Common myeloid progenitor, CD34-positive (primary cell): ENCODE measurements around the gene CCNB2.
"Not testable (repeated sequence)": the region's sequence is repeated elsewhere in the genome, so short reads cannot be mapped to it uniquely, and the experiment has no call there.

Experiments
- CTCF ChIA-PET: fragments of 350-600 bp; sonication (Branson Sonifier 250); formaldehyde crosslinking; loops from one replicate; lab custom pipeline; 2021; ENCODE audit warnings: antibody characterized with exemption; lab: Charles Lee
- POLR2A ChIA-PET: fragments of 350-600 bp; sonication (Branson Sonifier 250); formaldehyde crosslinking; loops from one replicate; lab custom pipeline; 2021; ENCODE audit warnings: antibody characterized with exemption; lab: Charles Lee
- DNase-seq, 3 donors: peaks; one replicate each; pipeline versions ENCODE4 v3.0.0 to v3.0.0-alpha.2; 2013
- H3K27ac ChIP-seq, 2 experiments: 1 replicate in 1 of 2; 2 replicates in 1 of 2; pipeline ENCODE4 v1.7.0; 2013; ENCODE audit warnings: inconsistent platforms in 2 of 2, low read length in 2 of 2, mild to moderate bottlenecking in 2 of 2, low read depth in 1 of 2, moderate library complexity in 1 of 2; ENCODE audit not compliant: severe bottlenecking in 2 of 2, insufficient read depth in 1 of 2, poor library complexity in 1 of 2
- H3K27me3 ChIP-seq, 5 experiments: replicated peaks in 2 of 5; 1 replicate in 3 of 5; 2 replicates in 2 of 5; pipeline versions ENCODE4 v1.6.1 to v1.7.0; 2013; ENCODE audit warnings: low read length in 4 of 5, mild to moderate bottlenecking in 2 of 5, moderate library complexity in 2 of 5, inconsistent platforms in 1 of 5; ENCODE audit not compliant: insufficient read depth in 5 of 5, control insufficient read depth in 4 of 5
- H3K36me3 ChIP-seq, 4 experiments: 1 replicate in 2 of 4; 2 replicates in 2 of 4; pipeline versions ENCODE4 v1.6.1 to v1.7.0; 2013; ENCODE audit warnings: low read length in 3 of 4, control low read depth in 1 of 4, mild to moderate bottlenecking in 1 of 4; ENCODE audit not compliant: control insufficient read depth in 4 of 4, insufficient read depth in 4 of 4
- H3K4me1 ChIP-seq, 4 experiments: 1 replicate in 3 of 4; 2 replicates in 1 of 4; pipeline versions ENCODE4 v1.6.1 to v1.7.1; 2013; ENCODE audit warnings: low read length in 3 of 4, mild to moderate bottlenecking in 3 of 4, control low read depth in 1 of 4, inconsistent platforms in 1 of 4, moderate library complexity in 1 of 4; ENCODE audit not compliant: control insufficient read depth in 4 of 4, insufficient read depth in 4 of 4; ENCODE audit errors: control extremely low read depth in 1 of 4
- H3K4me3 ChIP-seq, 7 experiments: 1 replicate in 4 of 7; 2 replicates in 3 of 7; pipeline versions ENCODE4 v1.5.1 to v1.7.0; 2013; ENCODE audit warnings: mild to moderate bottlenecking in 7 of 7, low read length in 6 of 7, moderate library complexity in 6 of 7, inconsistent platforms in 2 of 7, low read depth in 2 of 7, control low read depth in 1 of 7; ENCODE audit not compliant: insufficient read depth in 4 of 7, control insufficient read depth in 1 of 7; ENCODE audit errors: extremely low read depth in 1 of 7
- H3K9me3 ChIP-seq, 5 experiments: 1 replicate in 4 of 5; 2 replicates in 1 of 5; pipeline versions ENCODE4 v1.6.1 to v1.7.1; 2013; ENCODE audit warnings: low read length in 4 of 5, mild to moderate bottlenecking in 2 of 5, inconsistent platforms in 1 of 5, low read depth in 1 of 5, moderate library complexity in 1 of 5; ENCODE audit not compliant: control insufficient read depth in 4 of 5, insufficient read depth in 2 of 5; ENCODE audit errors: control extremely low read depth in 1 of 5
- WGBS: methylation state at CpG from one replicate; pipeline ENCODE4 v1.1.5; 2013; ENCODE audit not compliant: insufficient coverage; 5-methylcytosine and 5-hydroxymethylcytosine counted together

Gene CCNB2

GRCh38 chr15:59115047-59115446 is 10.1 kb downstream of the CCNB2 start:
- no peak overlapping the region for H3K4me3 ChIP-seq
- ChIA-PET CTCF (interaction anchor here (1.4 kb wide), 1 partner anchor 8 kb away, joined by 3 read pairs; no protein-coding TSS in a partner anchor), POLR2A (no interaction called here)
- DNase-seq = no peak
- H3K36me3 ChIP-seq = peaks cover 15 to 77% (median 48%) of the 10 kb centered on the region in 4 experiments
- WGBS = 89% methylated on average over 1 of the region's 2 CpGs
- H3K27me3 ChIP-seq = no peaks in the 10 kb centered on the region
- no peaks in the 10 kb centered on the region for H3K9me3 ChIP-seq
- no peak overlapping the region for H3K27ac ChIP-seq
- no peaks in the 10 kb centered on the region for H3K4me1 ChIP-seq

GRCh38 chr15:59116141-59116540 is 11.2 kb downstream of the CCNB2 start:
- no peaks in the 10 kb centered on the region for H3K27me3 ChIP-seq
- no peak overlapping the region for H3K4me3 ChIP-seq
- DNase-seq = no peak
- ChIA-PET POLR2A (no interaction called here), CTCF (interaction anchor here (0.9 kb wide), 1 partner anchor 19 kb away, joined by 3 read pairs; no protein-coding TSS in a partner anchor)
- peaks cover 15 to 77% (median 43%) of the 10 kb centered on the region in 4 experiments for H3K36me3 ChIP-seq
- H3K4me1 ChIP-seq = no peaks in the 10 kb centered on the region
- H3K27ac ChIP-seq = no peak overlapping the region
- no peaks in the 10 kb centered on the region for H3K9me3 ChIP-seq
- WGBS = no CpG with 5 or more reads among the region's 1 CpG

GRCh38 chr15:59116771-59117170 is 11.8 kb downstream of the CCNB2 start:
- ChIA-PET CTCF (interaction anchor here (0.9 kb wide), 1 partner anchor 20 kb away, joined by 3 read pairs; no protein-coding TSS in a partner anchor), POLR2A (no interaction called here)
- Histone ChIP-seq H3K9me3 (no peaks in the 10 kb centered on the region), H3K27me3 (no peaks in the 10 kb centered on the region), H3K4me1 (no peaks in the 10 kb centered on the region), H3K27ac (no peak overlapping the region), H3K4me3 (no peak overlapping the region), H3K36me3 (peaks cover 15 to 73% (median 40%) of the 10 kb centered on the region in 4 experiments)
- 95% methylated on average over 3 of the region's 6 CpGs for WGBS
- DNase-seq = no peak

- WGBS = 100% methylated on average over 2 of the region's 5 CpGs
- DNase-seq = no peak
- ChIA-PET CTCF (interaction anchor here (0.6 kb wide), 1 partner anchor 281 kb away, joined by 3 read pairs; no protein-coding TSS in a partner anchor), POLR2A (no interaction called here)
- no peak overlapping the region for H3K4me3 ChIP-seq
- H3K27ac ChIP-seq = no peak overlapping the region
- no peaks in the 10 kb centered on the region for H3K27me3 ChIP-seq
- no peaks in the 10 kb centered on the region for H3K9me3 ChIP-seq
- H3K4me1 ChIP-seq = no peaks in the 10 kb centered on the region
- H3K36me3 ChIP-seq = peaks cover 11 to 84% (median 46%) of the 10 kb centered on the region in 4 experiments
These were observed 14.7 kb downstream of the CCNB2 start for GRCh38 chr15:59119625-59120024.

- Histone ChIP-seq H3K4me3 (no peak overlapping the region), H3K4me1 (no peaks in the 10 kb centered on the region), H3K27ac (no peak overlapping the region), H3K27me3 (no peaks in the 10 kb centered on the region), H3K9me3 (no peaks in the 10 kb centered on the region), H3K36me3 (peaks cover 20 to 82% (median 43%) of the 10 kb centered on the region in 4 experiments)
- ChIA-PET POLR2A (no interaction called here), CTCF (no interaction called here)
- 100% methylated on average over 5 of the region's 5 CpGs for WGBS
- DNase-seq = no peak
These were observed 16.0 kb downstream of the CCNB2 start for GRCh38 chr15:59120937-59121336.

GRCh38 chr15:59124261-59124660 is 19.3 kb downstream of the CCNB2 start:
- H3K4me1 ChIP-seq = no peaks in the 10 kb centered on the region
- WGBS = 100% methylated on average over 2 of the region's 2 CpGs
- H3K36me3 ChIP-seq = peaks cover 9 to 52% (median 26%) of the 10 kb centered on the region in 4 experiments
- DNase-seq = no peak
- no peak overlapping the region for H3K27ac ChIP-seq
- ChIA-PET CTCF (interaction anchor here (1.0 to 1.3 kb wide), 2 partner anchors 14 to 144 kb away, joined by 3 read pairs; no protein-coding TSS in a partner anchor), POLR2A (no interaction called here)
- no peak overlapping the region for H3K4me3 ChIP-seq
- H3K9me3 ChIP-seq = peaks cover 0 to 2% (median 0%) of the 10 kb centered on the region in 5 experiments
- H3K27me3 ChIP-seq = no peaks in the 10 kb centered on the region

GRCh38 chr15:59125683-59126082 is 20.7 kb downstream of the CCNB2 start:
- H3K27ac ChIP-seq, H3K4me3 ChIP-seq, H3K9me3 ChIP-seq, H3K27me3 ChIP-seq, DNase-seq, POLR2A ChIA-PET, H3K4me1 ChIP-seq: not testable (repeated sequence)
- CTCF ChIA-PET = interaction anchor here (0.6 kb wide), 1 partner anchor 148 kb away, joined by 3 read pairs; no protein-coding TSS in a partner anchor
- peaks cover 9 to 43% (median 25%) of the 10 kb centered on the region in 4 experiments for H3K36me3 ChIP-seq
- WGBS = no CpG with 5 or more reads among the region's 4 CpGs
